HepG2 (cell line): ENCODE measurements around the gene TSC1.

Source experiments
- ATF3 ChIP-seq: sonication (generic); formaldehyde crosslinking; IDR thresholded peaks from 2 replicates; pipeline ENCODE4 v1.4.0; 2020; ENCODE audit warnings: missing genetic modification reagents
- ZMYM4 ChIP-seq: sonication (generic); formaldehyde crosslinking; IDR thresholded peaks from 2 replicates; pipeline ENCODE4 v1.8.1; 2023; ENCODE audit warnings: mild to moderate bottlenecking, missing genetic modification reagents
- ZNF180 ChIP-seq: sonication (generic); formaldehyde crosslinking; IDR thresholded peaks from 2 replicates; pipeline ENCODE4 v1.4.0; 2020; ENCODE audit warnings: low read depth, missing genetic modification reagents, borderline replicate concordance

DNA sequence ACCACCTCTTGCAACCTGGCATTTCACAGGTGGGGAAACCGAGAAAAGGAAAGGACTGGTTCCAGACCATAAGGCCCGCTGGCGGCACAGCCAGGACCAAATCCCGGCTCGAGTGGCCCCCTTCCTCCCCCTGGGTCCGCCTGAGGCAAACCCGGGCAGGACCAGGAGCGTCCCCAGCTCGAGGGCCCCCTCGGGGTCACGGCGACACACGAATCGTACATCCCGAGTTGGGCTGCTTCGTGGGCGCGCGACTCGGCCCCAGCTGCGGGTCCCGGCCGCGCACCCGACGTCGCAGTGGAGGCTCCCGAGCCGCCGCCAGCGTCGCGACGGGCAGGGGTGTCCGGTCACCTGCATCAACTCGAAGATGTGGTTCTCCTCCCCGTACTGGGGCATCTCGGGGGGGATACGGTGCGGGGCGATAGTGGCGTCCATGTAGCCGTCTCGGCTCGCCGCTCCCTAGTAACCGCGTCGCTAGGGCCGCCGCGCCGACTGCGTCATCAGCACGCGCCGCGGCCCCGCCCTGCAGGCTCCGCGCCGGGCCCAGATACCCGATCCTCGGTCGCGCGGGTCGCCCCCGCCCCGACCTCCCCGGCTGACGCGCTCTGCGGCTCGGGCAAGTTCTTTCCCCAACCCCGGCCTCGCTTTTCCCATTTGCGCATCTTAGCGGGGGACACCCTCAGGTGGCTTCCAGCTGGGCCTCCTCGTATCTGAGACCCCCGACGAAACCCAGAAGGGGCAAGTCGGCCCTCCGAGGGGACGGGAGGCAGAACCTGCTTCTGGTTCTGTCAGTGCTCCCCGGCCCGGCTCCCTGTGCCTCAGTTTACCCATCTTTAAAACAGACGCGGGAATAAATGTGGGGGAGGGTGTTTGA, 66.4 kb downstream of the TSC1 start, which contains the start of gene AK8:
- no peak; the same call in 1 of the 2 replicates for TF ChIP-seq ZNF180 (CRISPR knock-in tag)
- no peak for TF ChIP-seq ATF3 (CRISPR knock-in tag)
- peak; percentile 82; the same call in 1 of the 2 replicates for TF ChIP-seq ZMYM4 (CRISPR knock-in tag)
